HepG2 (cell line): ENCODE data around the gene ABCB10. TPM values are rescaled to one million over a fixed set of nuclear protein-coding genes. Genes with fewer than 3 reads are reported as not detected.

Experiments used
- ATAC-seq: fragments of 200-7000 bp; cut with Tn5 transposase; 3 replicates; pipeline ENCODE4 v1.9.1; 2020; ENCODE audit warnings: mild to moderate bottlenecking, moderate library complexity
- BruUV-seq: library from RNA; stranded (reverse); fragments of 400-500 nt; replicated peaks from 2 replicates; lab custom pipeline; 2021; lab: Mats Ljungman, UMichigan
- CTCF ChIA-PET: fragments of 300-600 bp; formaldehyde crosslinking; extraction: SDS; loops from one replicate; lab custom pipeline; 2021; ENCODE audit warnings: low total read pairs, inconsistent platforms, low intra/inter-chr PET ratio; lab: Yijun Ruan, JAX
- POLR2A ChIA-PET: fragments of 350-600 bp; sonication (Branson Sonifier 250); formaldehyde crosslinking; loops from one replicate; lab custom pipeline; 2020; ENCODE audit warnings: antibody characterized with exemption, inconsistent platforms; lab: Yijun Ruan, JAX
- DNase-seq: peaks from one replicate; pipeline ENCODE4 v3.0.0-alpha.2; 2015; ENCODE audit warnings: low spot score
- FAIRE-seq: peaks from 3 replicates; lab custom pipeline; 2011; peaks lifted over from hg19 to GRCh38; lab: Jason Lieb, UNC
- H2AFZ ChIP-seq: one replicate; pipeline ENCODE4 v1.6.1; 2011; ENCODE audit warnings: low read length, inconsistent platforms
- H3K27ac ChIP-seq: fragments of 300-600 bp; 3 replicates; pipeline ENCODE4 v1.8.0; 2011; ENCODE audit warnings: mixed run types, mild to moderate bottlenecking, mixed read lengths, low read length, inconsistent platforms; ENCODE audit not compliant: insufficient read depth; ENCODE audit errors: extremely low read length
- H3K27me3 ChIP-seq, 2 experiments: fragments of 200-600 bp in 1 of 2; 2 replicates in 1 of 2; 3 replicates in 1 of 2; pipeline versions ENCODE4 v1.6.0 to v1.8.0; 2011; ENCODE audit warnings: low read length in 2 of 2, mild to moderate bottlenecking in 2 of 2, moderate library complexity in 2 of 2, inconsistent platforms in 1 of 2; ENCODE audit not compliant: insufficient read depth in 2 of 2, control insufficient read depth in 1 of 2
- H3K36me3 ChIP-seq, 2 experiments: fragments of 200-600 bp in 1 of 2; replicated peaks in 1 of 2; 2 replicates in 1 of 2; 3 replicates in 1 of 2; pipeline versions ENCODE4 v1.5.1 to v1.8.0; 2011; ENCODE audit warnings: low read length in 2 of 2, inconsistent platforms in 1 of 2; ENCODE audit not compliant: insufficient read depth in 2 of 2, control insufficient read depth in 1 of 2
- H3K4me1 ChIP-seq: 2 replicates; pipeline ENCODE4 v1.5.1; 2012; ENCODE audit warnings: low read length, inconsistent platforms; ENCODE audit not compliant: insufficient read depth
- H3K4me2 ChIP-seq: 2 replicates; pipeline ENCODE4 v1.6.0; 2011; ENCODE audit warnings: low read depth, low read length, inconsistent platforms
- H3K4me3 ChIP-seq, 3 experiments: fragments of 200-600 bp in 1 of 3; sonication (generic), shearing (Covaris generic) in 1 of 3; replicated peaks in 1 of 3; 2 replicates each; pipeline ENCODE4 v1.5.1; 2011 to 2016; ENCODE audit warnings: low read length in 3 of 3, inconsistent platforms in 2 of 3, low read depth in 2 of 3, mild to moderate bottlenecking in 2 of 3, control low read depth in 1 of 3, mixed read lengths in 1 of 3; ENCODE audit not compliant: insufficient read depth in 1 of 3
- H3K79me2 ChIP-seq: one replicate; pipeline ENCODE4 v1.6.1; 2011; ENCODE audit warnings: low read length, inconsistent platforms; ENCODE audit not compliant: insufficient read depth
- H3K9ac ChIP-seq: 2 replicates; pipeline ENCODE4 v1.6.0; 2011; ENCODE audit warnings: mild to moderate bottlenecking, low read depth, low read length, inconsistent platforms; ENCODE audit not compliant: insufficient read depth
- H3K9me3 ChIP-seq: 2 replicates; pipeline ENCODE4 v1.5.1; 2012; ENCODE audit warnings: mild to moderate bottlenecking, low read length
- H4K20me1 ChIP-seq: 2 replicates; pipeline ENCODE4 v1.6.0; 2011; ENCODE audit warnings: inconsistent platforms, mild to moderate bottlenecking, low read length, moderate library complexity; ENCODE audit not compliant: insufficient read depth
- GLI4 ChIP-seq: sonication (generic); formaldehyde crosslinking; IDR thresholded peaks from 2 replicates; pipeline ENCODE4 v1.5.1; 2020; ENCODE audit warnings: missing genetic modification reagents, mild to moderate bottlenecking, moderate library complexity, borderline replicate concordance
- PLRG1 ChIP-seq: fragments of 450-650 bp; conservative IDR thresholded peaks from 2 replicates; pipeline ENCODE4 v1.6.1; 2016
- POLR2G ChIP-seq: fragments of 200-400 bp; formaldehyde crosslinking; IDR thresholded peaks from 2 replicates; pipeline ENCODE4 v1.6.1; 2018; ENCODE audit warnings: mild to moderate bottlenecking, low read depth, low read length, moderate library complexity
- RFX1 ChIP-seq: fragments of 450-650 bp; IDR thresholded peaks from 2 replicates; pipeline ENCODE4 v1.6.1; 2017
- TEAD3 ChIP-seq: optimal IDR thresholded peaks from 2 replicates; pipeline ENCODE3; 2016; ENCODE audit warnings: borderline replicate concordance
- ZNF292 ChIP-seq: sonication (generic); formaldehyde crosslinking; IDR thresholded peaks from 2 replicates; pipeline ENCODE4 v1.8.1; 2022; ENCODE audit warnings: mild to moderate bottlenecking, low read depth, missing genetic modification reagents, borderline replicate concordance
- WGBS: methylation state at CpG from one replicate; pipeline ENCODE4 v1.1.6; 2017; ENCODE audit warnings: low lambda C conversion rate; 5-methylcytosine and 5-hydroxymethylcytosine counted together
- in situ Hi-C: cut with HindIII; loops from 2 replicates; pipeline ENCODE4 v1.10.0; 2017; ENCODE audit warnings: low pct_unique_long_range_greater_than_20kb; ENCODE audit not compliant: extremely low pct_ligation_motif_present
- intact Hi-C: fragments of 100-400 bp; cut with micrococcal nuclease; formaldehyde crosslinking; loops from one replicate; pipeline ENCODE4 v1.10.0; 2022; ENCODE audit not compliant: unreplicated experiment
- polyA plus RNA-seq, 8 experiments: library from polyadenylated mRNA; depleted of rRNA in 3 of 8; stranded (reverse) in 7 of 8; unstranded in 1 of 8; fragments of >200 nt; fragmentation: Illumina TruSeq in 4 of 8; extraction: Trizol in 4 of 8; gene quantifications; 2 replicates each; pipeline versions ENCODE4 v1.2.1 to v1.2.3, GENCODE V29; 2011 to 2016; ENCODE audit warnings: low read depth in 4 of 8, missing spikeins in 1 of 8, mixed read lengths in 1 of 8; ENCODE audit not compliant: insufficient read depth in 1 of 8
- total RNA-seq, 5 experiments: library from RNA; depleted of rRNA; stranded (reverse); fragments of >200 nt; fragmentation: Illumina TruSeq; extraction: Trizol; gene quantifications; 2 replicates each; pipeline ENCODE4 v1.2.3, GENCODE V29; 2016; ENCODE audit warnings: low read depth in 1 of 5
- TF ChIP-seq, protein P1 (sequence below): sonication (generic); formaldehyde crosslinking; IDR thresholded peaks from 2 replicates; pipeline ENCODE4 v1.5.1; 2020; ENCODE audit warnings: missing genetic modification reagents, mild to moderate bottlenecking, borderline replicate concordance

ABCB10 gene
- total and polyA plus RNA-seq, 2 of the 13 experiments (the other 11 are each of a cell fraction or from before 2014, with no cell fraction given): 11.2 to 28.9 TPM

DNA sequence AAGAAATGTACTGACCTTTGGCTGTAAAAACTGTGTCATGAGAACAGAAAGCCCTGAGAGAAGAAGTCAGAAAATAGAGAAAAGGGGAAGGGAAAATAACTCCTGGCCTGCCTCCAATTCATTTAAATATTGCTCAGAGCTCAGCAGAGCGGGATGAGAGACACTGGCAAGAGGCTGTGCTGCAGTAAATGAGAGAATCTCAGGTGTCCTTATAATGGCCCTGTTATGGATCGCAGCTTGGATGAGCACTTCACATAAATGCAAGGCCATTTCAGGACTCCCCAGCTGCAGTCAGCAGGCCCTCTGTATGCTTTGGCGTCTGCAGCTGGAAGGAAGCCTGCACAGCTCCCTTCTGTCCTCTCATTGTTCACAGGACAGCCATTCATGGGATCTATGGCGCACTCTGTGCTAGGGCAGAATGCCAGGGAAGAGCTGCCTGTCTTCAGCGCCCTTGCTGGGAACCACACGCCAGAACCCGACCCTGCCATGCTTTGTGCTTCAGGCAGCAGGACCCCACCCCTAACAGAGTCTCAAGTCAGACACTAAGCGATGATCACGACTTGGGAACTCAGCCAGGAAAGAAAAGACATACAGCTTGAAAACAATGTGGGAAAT is 20.7 kb upstream of the ABCB10 start:
- POLR2A ChIA-PET: no interaction called here
- no peak for FAIRE-seq
- peak overlapping the region; percentile 44 for H3K4me2 ChIP-seq
- H2AFZ ChIP-seq: no peak overlapping the region
- H3K27me3 ChIP-seq: no peaks in the 10 kb centered on the region; a peak in 1 of 5 replicates
- H3K9me3 ChIP-seq: no peaks in the 10 kb centered on the region
- no TSS peak for BruUV-seq
- in situ Hi-C loops (no loop called here), intact Hi-C loops (no loop called here)
- H3K4me1 ChIP-seq: peaks cover 39% of the 10 kb centered on the region
- CTCF ChIA-PET: no interaction called here
- H3K27ac ChIP-seq: no peak overlapping the region
- ATAC-seq: peak; percentile 83
- TF ChIP-seq TEAD3 (CRISPR knock-in tag) (no peak), PLRG1 (no peak), ZNF292 (peak; percentile 38; the same call in 1 of the 2 replicates), GLI4 (CRISPR knock-in tag) (no peak), POLR2G (no peak), RFX1 (no peak)
- TF ChIP-seq, protein P1, sequence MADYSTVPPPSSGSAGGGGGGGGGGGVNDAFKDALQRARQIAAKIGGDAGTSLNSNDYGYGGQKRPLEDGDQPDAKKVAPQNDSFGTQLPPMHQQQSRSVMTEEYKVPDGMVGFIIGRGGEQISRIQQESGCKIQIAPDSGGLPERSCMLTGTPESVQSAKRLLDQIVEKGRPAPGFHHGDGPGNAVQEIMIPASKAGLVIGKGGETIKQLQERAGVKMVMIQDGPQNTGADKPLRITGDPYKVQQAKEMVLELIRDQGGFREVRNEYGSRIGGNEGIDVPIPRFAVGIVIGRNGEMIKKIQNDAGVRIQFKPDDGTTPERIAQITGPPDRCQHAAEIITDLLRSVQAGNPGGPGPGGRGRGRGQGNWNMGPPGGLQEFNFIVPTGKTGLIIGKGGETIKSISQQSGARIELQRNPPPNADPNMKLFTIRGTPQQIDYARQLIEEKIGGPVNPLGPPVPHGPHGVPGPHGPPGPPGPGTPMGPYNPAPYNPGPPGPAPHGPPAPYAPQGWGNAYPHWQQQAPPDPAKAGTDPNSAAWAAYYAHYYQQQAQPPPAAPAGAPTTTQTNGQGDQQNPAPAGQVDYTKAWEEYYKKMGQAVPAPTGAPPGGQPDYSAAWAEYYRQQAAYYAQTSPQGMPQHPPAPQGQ (CRISPR knock-in tag): no peak
- no peaks in the 10 kb centered on the region for H4K20me1 ChIP-seq
- H3K9ac ChIP-seq: no peak overlapping the region; the same call in 1 of the 2 replicates
- peak; percentile 45 for DNase-seq
- H3K36me3 ChIP-seq: no peaks in the 10 kb centered on the region
- peak overlapping the region in 1 of 3 experiments; percentile 6; a peak in 2 of 6 replicates for H3K4me3 ChIP-seq
- H3K79me2 ChIP-seq: no peaks in the 10 kb centered on the region
- WGBS: 22% methylated on average over 6 of the region's 9 CpGs
